K562 (cell line): ENCODE data around the gene EDEM2. TPM values are rescaled to one million over a fixed set of nuclear protein-coding genes. Genes with fewer than 3 reads are reported as not detected.

ENCODE experiments used
- BCOR ChIP-seq: fragments of 450-650 bp; IDR thresholded peaks from 2 replicates; pipeline ENCODE4 v1.6.1; 2016
- BRD4 ChIP-seq: fragments of 200-600 bp; sonication (generic); IDR thresholded peaks from 2 replicates; pipeline ENCODE4 v1.6.1; 2017; ENCODE audit warnings: inconsistent platforms
- CBX5 ChIP-seq: IDR thresholded peaks from 2 replicates; pipeline ENCODE4 v1.6.1; 2014; ENCODE audit warnings: low read depth, borderline replicate concordance
- CHCHD3 ChIP-seq: fragments of 250-450 bp; sonication (Bioruptor Pico); IDR thresholded peaks from 2 replicates; pipeline ENCODE4 v2.1.2; 2022; ENCODE audit warnings: mild to moderate bottlenecking
- EHMT2 ChIP-seq: fragments of 450-650 bp; IDR thresholded peaks from 2 replicates; pipeline ENCODE4 v1.6.1; 2018; ENCODE audit warnings: antibody characterized with exemption
- ELK3 ChIP-seq: fragments of 450-650 bp; formaldehyde crosslinking; IDR thresholded peaks from 2 replicates; pipeline ENCODE4 v1.4.0; 2020; ENCODE audit warnings: mild to moderate bottlenecking
- GATAD2B ChIP-seq: fragments of 450-650 bp; IDR thresholded peaks from 2 replicates; pipeline ENCODE4 v1.6.1; 2017; ENCODE audit warnings: mild to moderate bottlenecking, borderline replicate concordance
- HDAC2 ChIP-seq: fragments of 450-650 bp; IDR thresholded peaks from 2 replicates; pipeline ENCODE4 v1.6.1; 2016; ENCODE audit warnings: mild to moderate bottlenecking
- ID3 ChIP-seq, 2 experiments: fragments of 250-450 bp in 1 of 2; fragments of 450-650 bp in 1 of 2; sonication (Bioruptor Pico) in 1 of 2; IDR thresholded peaks; 2 replicates each; pipeline versions ENCODE4 v1.6.1 to v1.8.0; 2016 to 2021; ENCODE audit warnings: mild to moderate bottlenecking in 2 of 2, moderate library complexity in 2 of 2, missing compliant biosample characterization in 1 of 2, missing genetic modification characterization in 1 of 2
- MAZ ChIP-seq, 2 experiments: fragments of 450-650 bp in 1 of 2; sonication (generic) in 1 of 2; formaldehyde crosslinking; IDR thresholded peaks in 1 of 2; conservative IDR thresholded peaks in 1 of 2; 2 replicates each; pipeline versions ENCODE4 v1.4.0 to v1.5.0; 2020; ENCODE audit warnings: mild to moderate bottlenecking in 1 of 2, missing genetic modification reagents in 1 of 2
- NBN ChIP-seq: fragments of 450-650 bp; IDR thresholded peaks from 2 replicates; pipeline ENCODE4 v1.6.1; 2016; ENCODE audit warnings: low read depth, mild to moderate bottlenecking
- NR2C2 ChIP-seq, 2 experiments: fragments of 200-800 bp in 1 of 2; sonication (Bioruptor generic) in 1 of 2; sonication (generic) in 1 of 2; formaldehyde crosslinking in 1 of 2; IDR thresholded peaks; 2 replicates each; pipeline versions ENCODE4 v1.6.1 to v1.8.0; 2016 to 2022; ENCODE audit warnings: mild to moderate bottlenecking in 1 of 2, missing compliant biosample characterization in 1 of 2, missing genetic modification characterization in 1 of 2, missing genetic modification reagents in 1 of 2
- POLR2H ChIP-seq: IDR thresholded peaks from 2 replicates; pipeline ENCODE4 v1.6.1; 2016; ENCODE audit warnings: missing genetic modification characterization, low read depth, mild to moderate bottlenecking, control low read depth, missing compliant biosample characterization, moderate library complexity
- RAD51 ChIP-seq: fragments of 450-650 bp; IDR thresholded peaks from 2 replicates; pipeline ENCODE4 v1.7.1; 2016; ENCODE audit warnings: low read depth, mild to moderate bottlenecking, borderline replicate concordance
- TEAD4 ChIP-seq, 2 experiments: sonication (generic) in 1 of 2; formaldehyde crosslinking in 1 of 2; IDR thresholded peaks; 2 replicates each; pipeline versions ENCODE4 v1.6.1 to v1.8.0; 2012 to 2022; ENCODE audit warnings: borderline replicate concordance in 1 of 2, inconsistent platforms in 1 of 2, low read length in 1 of 2, mild to moderate bottlenecking in 1 of 2, missing genetic modification reagents in 1 of 2
- THRA ChIP-seq: fragments of 450-650 bp; IDR thresholded peaks from 2 replicates; pipeline ENCODE4 v1.6.1; 2017; ENCODE audit warnings: mild to moderate bottlenecking, moderate library complexity
- TRIM24 ChIP-seq, 2 experiments: fragments of 450-650 bp; IDR thresholded peaks; 2 replicates each; pipeline ENCODE4 v1.6.1; 2016
- XRCC3 ChIP-seq: fragments of 450-650 bp; IDR thresholded peaks from 2 replicates; pipeline ENCODE4 v1.6.1; 2017; ENCODE audit warnings: mild to moderate bottlenecking, moderate library complexity
- ZFX ChIP-seq: sonication (generic); formaldehyde crosslinking; IDR thresholded peaks from 2 replicates; pipeline ENCODE4 v1.8.0; 2022; ENCODE audit warnings: mild to moderate bottlenecking, missing genetic modification reagents, moderate library complexity
- ZNF12 ChIP-seq: sonication (generic); formaldehyde crosslinking; IDR thresholded peaks from 2 replicates; pipeline ENCODE4 v1.4.0; 2020; ENCODE audit warnings: mild to moderate bottlenecking, missing genetic modification reagents
- ZNF212 ChIP-seq: fragments of 450-650 bp; formaldehyde crosslinking; IDR thresholded peaks from 2 replicates; pipeline ENCODE4 v1.4.0; 2020; ENCODE audit warnings: mild to moderate bottlenecking
- ZNF512 ChIP-seq: IDR thresholded peaks from 2 replicates; pipeline ENCODE4 v1.6.1; 2016; ENCODE audit warnings: missing genetic modification characterization, missing compliant biosample characterization
- ZNF717 ChIP-seq: fragments of 250-450 bp; sonication (Bioruptor Pico); IDR thresholded peaks from 2 replicates; pipeline ENCODE4 v1.5.0; 2021
- polyA plus RNA-seq, 8 experiments: library from polyadenylated mRNA; depleted of rRNA in 4 of 8; stranded (reverse) in 5 of 8; unstranded in 3 of 8; fragments of >200 nt; fragmentation: Nextera tagmentation in 2 of 8; fragmentation: Illumina TruSeq in 1 of 8; extraction: Ambion mirVana in 2 of 8; extraction: Trizol in 1 of 8; gene quantifications; 2 replicates each; pipeline versions ENCODE4 v1.2.1 to v1.2.3, GENCODE V29; 2011 to 2014; ENCODE audit warnings: inconsistent platforms in 1 of 8, missing spikeins in 1 of 8
- total RNA-seq, 7 experiments: library from RNA; depleted of rRNA in 6 of 7; stranded (reverse); fragments of >200 nt in 6 of 7; fragmentation: Illumina TruSeq in 2 of 7; extraction: Trizol in 2 of 7; gene quantifications; 2 replicates each; pipeline versions ENCODE4 v1.2.1 to v1.2.3, GENCODE V29; 2011 to 2021; ENCODE audit warnings: low replicate concordance in 1 of 7
- TF ChIP-seq, protein P1 (sequence below): fragments of 250-450 bp; sonication (Bioruptor Pico); IDR thresholded peaks from 2 replicates; pipeline ENCODE4 v1.4.0; 2020; ENCODE audit warnings: mild to moderate bottlenecking, moderate library complexity

Gene EDEM2
- total and polyA plus RNA-seq, 9 of the 15 experiments (the other 6 are each of a cell fraction or from before 2014, with no cell fraction given): 6.9 to 11.0 (median 9.7) TPM

DNA sequence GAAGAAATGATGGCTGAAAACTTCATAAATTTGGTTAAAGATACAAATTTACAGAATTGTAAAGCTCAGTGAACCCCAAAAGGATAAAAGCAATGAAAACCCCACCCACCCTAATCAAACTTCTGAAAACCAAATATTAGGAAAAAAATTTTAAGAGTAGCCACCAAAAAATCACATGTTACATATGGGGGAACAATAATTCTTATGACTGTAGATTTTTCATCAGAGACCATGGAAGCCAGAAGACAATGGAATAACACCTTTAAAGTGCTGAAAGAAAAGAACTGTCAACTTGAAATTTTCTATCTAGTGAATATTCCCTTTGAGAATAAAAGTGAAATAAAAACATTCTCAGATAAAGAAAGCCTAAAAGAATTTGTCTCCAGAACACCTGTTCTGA, 49.2 kb upstream of the EDEM2 start (continued):
- TF ChIP-seq CBX5: peak; percentile 92
- 0 out of 2 replicates have a peak, but pooled peaks have one; percentile 23 for TF ChIP-seq HDAC2
- TF ChIP-seq ZFX (CRISPR knock-in tag): no peak
- no peak for TF ChIP-seq ZNF212
- no peak for TF ChIP-seq ZNF717 (CRISPR knock-in tag)
- TF ChIP-seq ID3 (CRISPR knock-in tag; IDR thresholded peaks at IDR 0.05): no peak
- TF ChIP-seq ID3 (tag; IDR thresholded peaks at IDR 0.05): no peak
- TF ChIP-seq, protein P1, sequence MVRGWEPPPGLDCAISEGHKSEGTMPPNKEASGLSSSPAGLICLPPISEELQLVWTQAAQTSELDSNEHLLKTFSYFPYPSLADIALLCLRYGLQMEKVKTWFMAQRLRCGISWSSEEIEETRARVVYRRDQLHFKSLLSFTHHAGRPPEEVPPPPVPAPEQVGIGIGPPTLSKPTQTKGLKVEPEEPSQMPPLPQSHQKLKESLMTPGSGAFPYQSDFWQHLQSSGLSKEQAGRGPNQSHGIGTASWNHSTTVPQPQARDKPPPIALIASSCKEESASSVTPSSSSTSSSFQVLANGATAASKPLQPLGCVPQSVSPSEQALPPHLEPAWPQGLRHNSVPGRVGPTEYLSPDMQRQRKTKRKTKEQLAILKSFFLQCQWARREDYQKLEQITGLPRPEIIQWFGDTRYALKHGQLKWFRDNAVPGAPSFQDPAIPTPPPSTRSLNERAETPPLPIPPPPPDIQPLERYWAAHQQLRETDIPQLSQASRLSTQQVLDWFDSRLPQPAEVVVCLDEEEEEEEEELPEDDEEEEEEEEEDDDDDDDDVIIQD (CRISPR knock-in tag): no peak
- peak; percentile 54; the same call in 1 of the 2 replicates for TF ChIP-seq NBN
- TF ChIP-seq CHCHD3 (CRISPR knock-in tag): no peak
- 0 out of 2 replicates have a peak, but pooled peaks have one; percentile 31 for TF ChIP-seq TEAD4 (IDR thresholded peaks at IDR 0.05; ENCODE audit: low read length)
- TF ChIP-seq TEAD4 (CRISPR knock-in tag; IDR thresholded peaks at IDR 0.05; ENCODE audit: borderline replicate concordance): no peak
- TF ChIP-seq ELK3 (CRISPR knock-in tag): no peak
- TF ChIP-seq EHMT2: 0 out of 2 replicates have a peak, but pooled peaks have one; percentile 69
- peak; percentile 80; the same call in 1 of the 2 replicates for TF ChIP-seq XRCC3
- no peak for TF ChIP-seq BRD4
- TF ChIP-seq NR2C2 (CRISPR knock-in tag; IDR thresholded peaks at IDR 0.05): no peak
- no peak for TF ChIP-seq NR2C2 (tag; IDR thresholded peaks at IDR 0.05)
- no peak for TF ChIP-seq POLR2H (tag)
- peak; percentile 41; the same call in 1 of the 2 replicates for TF ChIP-seq RAD51
- no peak for TF ChIP-seq MAZ (CRISPR knock-in tag; conservative IDR thresholded peaks at IDR 0.05 in 1 of 2, IDR thresholded peaks at IDR 0.05 in 1 of 2)
- TF ChIP-seq ZNF12 (CRISPR knock-in tag): no peak
- TF ChIP-seq TRIM24 (IDR thresholded peaks at IDR 0.05): peak; percentile 78 to 88
- TF ChIP-seq GATAD2B: 0 out of 2 replicates have a peak, but pooled peaks have one; percentile 17
- TF ChIP-seq ZNF512 (tag): 0 out of 2 replicates have a peak, but pooled peaks have one; percentile 5
- TF ChIP-seq BCOR: no peak
- no peak for TF ChIP-seq THRA
